Neural cell (in vitro differentiated cells): ENCODE measurements around the gene MAMSTR. TPM values are rescaled to one million over a fixed set of nuclear protein-coding genes. Genes with fewer than 3 reads are reported as not detected.

Experiments
- H2AFZ ChIP-seq: fragments of 200-600, 300-800 bp; sonication (generic), shearing (Covaris generic); 2 replicates; pipeline ENCODE4 v1.6.0; 2014; ENCODE audit warnings: low read depth, mild to moderate bottlenecking, antibody characterized with exemption, low read length, moderate library complexity
- H3F3A ChIP-seq: fragments of 200-600 bp; shearing (Covaris generic); 2 replicates; pipeline ENCODE4 v1.6.1; 2016; ENCODE audit warnings: mild to moderate bottlenecking, moderate library complexity, mixed read lengths, antibody characterized with exemption, low read length; ENCODE audit not compliant: insufficient read depth, poor library complexity, severe bottlenecking
- H3K27ac ChIP-seq: fragments of 200-600, 300-800 bp; sonication (generic), shearing (Covaris generic); 2 replicates; pipeline ENCODE4 v1.5.1; 2014; ENCODE audit warnings: mild to moderate bottlenecking, low read length, moderate library complexity
- H3K27me3 ChIP-seq: fragments of 300-800, 200-600 bp; sonication (generic), shearing (Covaris generic); 2 replicates; pipeline ENCODE4 v1.6.0; 2014; ENCODE audit warnings: mild to moderate bottlenecking, low read depth, low read length, moderate library complexity; ENCODE audit not compliant: insufficient read depth
- H3K36me3 ChIP-seq: fragments of 300-800, 200-600 bp; sonication (generic), shearing (Covaris generic); 2 replicates; pipeline ENCODE4 v1.5.1; 2014; ENCODE audit warnings: mild to moderate bottlenecking, antibody characterized with exemption, low read length, moderate library complexity; ENCODE audit not compliant: insufficient read depth
- H3K4me2 ChIP-seq: fragments of 300-800, 200-600 bp; sonication (generic), shearing (Covaris generic); 2 replicates; pipeline ENCODE4 v1.6.0; 2014; ENCODE audit warnings: mild to moderate bottlenecking, low read length
- H3K4me3 ChIP-seq: fragments of 300-800, 200-600 bp; sonication (generic), shearing (Covaris generic); 2 replicates; pipeline ENCODE4 v1.5.1; 2014; ENCODE audit warnings: mild to moderate bottlenecking, low read length, moderate library complexity
- H3K79me2 ChIP-seq: fragments of 200-600 bp; shearing (Covaris generic); replicated peaks from 2 replicates; pipeline ENCODE4 v1.6.0; 2014; ENCODE audit warnings: mild to moderate bottlenecking, low read length, moderate library complexity; ENCODE audit not compliant: insufficient read depth
- H3K9ac ChIP-seq: fragments of 300-800, 200-600 bp; sonication (generic), shearing (Covaris generic); 2 replicates; pipeline ENCODE4 v1.6.1; 2016; ENCODE audit warnings: mild to moderate bottlenecking, low read length, mixed read lengths
- H3K9me2 ChIP-seq: fragments of 200-600 bp; shearing (Covaris generic); 2 replicates; pipeline ENCODE4 v1.6.1; 2016; ENCODE audit warnings: mild to moderate bottlenecking, low read length, mixed read lengths; ENCODE audit not compliant: insufficient read depth
- H3K9me3 ChIP-seq: fragments of 200-600, 300-800 bp; sonication (generic), shearing (Covaris generic); 2 replicates; pipeline ENCODE4 v1.6.1; 2016; ENCODE audit warnings: mild to moderate bottlenecking, mixed run types, low read length, moderate library complexity, mixed read lengths
- H4K20me1 ChIP-seq: fragments of 200-600 bp; shearing (Covaris generic); 2 replicates; pipeline ENCODE4 v1.6.1; 2016; ENCODE audit warnings: mild to moderate bottlenecking, mixed run types; ENCODE audit not compliant: insufficient read depth
- EP300 ChIP-seq: fragments of 450-650 bp; conservative IDR thresholded peaks from 2 replicates; pipeline ENCODE4 v1.6.1; 2014; ENCODE audit warnings: antibody characterized with exemption, mild to moderate bottlenecking, moderate library complexity; ENCODE audit not compliant: poor library complexity, severe bottlenecking
- EZH2 ChIP-seq: fragments of 200-600, 300-800 bp; shearing (Covaris generic), sonication (generic); IDR thresholded peaks from 2 replicates; pipeline ENCODE4 v1.6.1; 2014; ENCODE audit warnings: antibody characterized with exemption, low read length, borderline replicate concordance, mild to moderate bottlenecking; ENCODE audit not compliant: insufficient read depth, poor library complexity, severe bottlenecking
- MXI1 ChIP-seq: fragments of 450-650 bp; conservative IDR thresholded peaks from 2 replicates; pipeline ENCODE4 v1.6.1; 2014; ENCODE audit warnings: antibody characterized with exemption, mild to moderate bottlenecking; ENCODE audit not compliant: poor library complexity, severe bottlenecking
- POLR2AphosphoS5 ChIP-seq: IDR thresholded peaks from 2 replicates; pipeline ENCODE4 v1.6.1; 2012
- RAD21 ChIP-seq: fragments of 450-650 bp; conservative IDR thresholded peaks from 2 replicates; pipeline ENCODE4 v1.6.1; 2014; ENCODE audit warnings: antibody characterized with exemption, mild to moderate bottlenecking, moderate library complexity
- SMC3 ChIP-seq: fragments of 450-650 bp; conservative IDR thresholded peaks from 2 replicates; pipeline ENCODE4 v1.6.1; 2014; ENCODE audit warnings: antibody characterized with exemption, mild to moderate bottlenecking, moderate library complexity; ENCODE audit not compliant: poor library complexity
- TAF1 ChIP-seq: IDR thresholded peaks from 2 replicates; pipeline ENCODE4 v1.6.1; 2012; ENCODE audit warnings: low read depth
- polyA plus RNA-seq: library from polyadenylated mRNA; depleted of rRNA; stranded (reverse); fragments of >200 nt; gene quantifications from 2 replicates; pipeline ENCODE4 v1.2.3, GENCODE V29; 2014
- TF ChIP-seq, protein P1 (sequence below): fragments of 450-650 bp; IDR thresholded peaks from 2 replicates; pipeline ENCODE4 v1.5.1; 2014; ENCODE audit warnings: antibody characterized with exemption, mild to moderate bottlenecking, moderate library complexity; ENCODE audit not compliant: poor library complexity, severe bottlenecking
- TF ChIP-seq, protein P2 (sequence below): IDR thresholded peaks from 2 replicates; pipeline ENCODE4 v1.6.1; 2012; ENCODE audit warnings: borderline replicate concordance

The MAMSTR gene
- polyA plus RNA-seq, 1 donor from 2014 or later = 0.36 TPM

DNA sequence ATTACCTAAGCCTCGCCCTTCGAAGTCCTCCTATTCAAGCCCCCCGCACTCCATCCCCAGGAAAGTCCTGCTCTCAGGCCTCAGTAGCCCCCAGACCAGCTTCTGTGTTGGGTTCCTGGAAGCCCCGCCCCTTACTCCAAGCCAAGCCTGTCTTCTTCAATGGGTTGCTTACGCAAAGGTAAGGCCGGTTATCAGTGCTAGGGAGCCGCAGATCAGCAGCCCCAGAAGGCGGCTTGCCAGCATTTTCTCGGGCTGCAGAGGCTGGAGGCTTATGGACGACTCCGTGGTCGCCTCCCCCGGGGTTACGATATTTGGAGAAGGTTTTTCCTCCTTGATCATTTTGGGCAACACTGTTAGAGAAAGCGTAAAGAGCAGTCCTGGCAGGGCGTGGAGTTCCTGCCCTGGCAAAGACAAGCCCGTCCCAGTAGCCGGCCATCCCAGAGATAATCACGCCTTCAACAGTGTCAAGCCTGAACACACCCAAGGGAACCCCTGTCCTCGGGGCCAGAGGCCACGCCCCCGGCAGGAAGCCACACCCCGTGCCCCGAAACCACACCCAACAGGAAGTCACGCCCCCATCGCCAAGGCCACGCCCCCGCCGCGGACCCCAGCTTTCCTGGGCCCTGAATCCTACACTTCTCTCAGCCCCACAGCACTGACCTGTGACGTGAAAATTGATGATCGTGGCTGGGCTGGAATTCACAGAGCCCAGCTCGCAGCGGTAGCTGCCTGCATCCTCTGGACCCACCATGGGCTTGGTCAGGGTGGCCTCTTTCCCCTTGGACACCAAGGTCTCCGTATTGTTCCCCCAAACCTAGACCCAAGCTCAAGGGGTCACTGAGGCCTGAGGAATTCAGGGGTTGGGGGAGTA is 21.8 kb upstream of the MAMSTR start:
- Histone ChIP-seq H3K4me3 (no peak overlapping the region), H3K9ac (no peak overlapping the region), H3K27me3 (peaks cover 6% of the 10 kb centered on the region), H3K4me2 (no peak overlapping the region), H3K79me2 (no peaks in the 10 kb centered on the region), H4K20me1 (no peaks in the 10 kb centered on the region), H2AFZ (no peak overlapping the region), H3K9me3 (no peaks in the 10 kb centered on the region), H3F3A (no peaks in the 10 kb centered on the region), H3K36me3 (no peaks in the 10 kb centered on the region), H3K9me2 (no peaks in the 10 kb centered on the region), H3K27ac (no peak overlapping the region)
- no peak for TF ChIP-seq EZH2

DNA sequence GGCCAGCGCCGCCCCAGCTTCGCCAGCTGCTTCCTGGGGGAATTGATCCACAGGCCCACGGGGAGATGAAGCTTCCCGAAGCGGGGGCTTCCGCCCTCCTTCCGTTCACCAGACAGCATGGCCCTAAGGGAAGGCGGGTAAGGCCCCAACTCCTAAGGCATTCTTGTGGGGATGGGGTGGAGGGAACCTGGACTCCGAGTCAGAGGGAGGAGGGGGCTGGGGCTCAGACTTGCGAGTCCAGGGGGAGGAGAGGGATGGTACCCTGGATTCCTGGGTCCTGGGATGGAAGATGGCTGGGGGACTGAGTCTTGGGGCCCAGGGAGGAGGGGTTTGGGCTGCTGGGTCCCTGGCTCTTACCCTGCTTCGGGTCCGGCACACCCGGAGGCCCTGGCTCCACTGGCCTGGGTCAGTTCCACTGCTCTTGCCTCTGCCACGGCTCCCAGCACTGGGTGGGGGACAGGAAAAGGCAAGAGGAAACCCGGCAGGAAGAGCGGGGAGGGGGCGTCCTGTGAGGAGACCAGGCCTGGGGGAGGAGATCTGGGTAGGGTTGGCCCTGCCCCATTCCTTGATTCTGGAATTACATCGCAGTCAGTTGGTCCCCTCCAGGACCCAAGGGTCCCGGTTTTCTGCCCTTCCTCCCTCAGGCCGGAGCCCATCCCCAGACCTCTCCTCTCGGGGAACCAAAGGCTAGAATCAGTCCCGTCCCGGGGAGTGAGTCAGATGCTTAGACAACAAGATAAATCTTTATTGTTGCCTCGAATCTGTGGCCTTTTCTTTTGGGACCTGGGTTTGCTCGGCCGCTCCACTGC is 20.8 kb upstream of the MAMSTR start, which contains the start of gene RASIP1:
Gene RASIP1, minus strand, starts transcription at position 447 of the 809 bp plus-strand sequence. Its CDS starts 328 bp downstream, at position 119.
- Histone ChIP-seq H3K9me3 (no peaks in the 10 kb centered on the region), H3K4me3 (peak within 1 kb of the TSS; percentile 67), H3K4me2 (no peak within 1 kb of the TSS), H3F3A (no peaks in the 10 kb centered on the region), H3K9ac (peak within 1 kb of the TSS; percentile 67), H3K27me3 (peaks cover 7% of the 10 kb centered on the region), H3K27ac (no peak within 1 kb of the TSS), H2AFZ (no peak within 1 kb of the TSS), H3K9me2 (no peaks in the 10 kb centered on the region), H4K20me1 (no peaks in the 10 kb centered on the region), H3K79me2 (no peaks in the 10 kb centered on the region), H3K36me3 (no peaks in the 10 kb centered on the region)
- TF ChIP-seq SMC3 = no peak
- TF ChIP-seq MXI1 = no peak
- TF ChIP-seq RAD21 = no peak
- TF ChIP-seq, protein P1, sequence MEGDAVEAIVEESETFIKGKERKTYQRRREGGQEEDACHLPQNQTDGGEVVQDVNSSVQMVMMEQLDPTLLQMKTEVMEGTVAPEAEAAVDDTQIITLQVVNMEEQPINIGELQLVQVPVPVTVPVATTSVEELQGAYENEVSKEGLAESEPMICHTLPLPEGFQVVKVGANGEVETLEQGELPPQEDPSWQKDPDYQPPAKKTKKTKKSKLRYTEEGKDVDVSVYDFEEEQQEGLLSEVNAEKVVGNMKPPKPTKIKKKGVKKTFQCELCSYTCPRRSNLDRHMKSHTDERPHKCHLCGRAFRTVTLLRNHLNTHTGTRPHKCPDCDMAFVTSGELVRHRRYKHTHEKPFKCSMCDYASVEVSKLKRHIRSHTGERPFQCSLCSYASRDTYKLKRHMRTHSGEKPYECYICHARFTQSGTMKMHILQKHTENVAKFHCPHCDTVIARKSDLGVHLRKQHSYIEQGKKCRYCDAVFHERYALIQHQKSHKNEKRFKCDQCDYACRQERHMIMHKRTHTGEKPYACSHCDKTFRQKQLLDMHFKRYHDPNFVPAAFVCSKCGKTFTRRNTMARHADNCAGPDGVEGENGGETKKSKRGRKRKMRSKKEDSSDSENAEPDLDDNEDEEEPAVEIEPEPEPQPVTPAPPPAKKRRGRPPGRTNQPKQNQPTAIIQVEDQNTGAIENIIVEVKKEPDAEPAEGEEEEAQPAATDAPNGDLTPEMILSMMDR = no peak
- no peak for TF ChIP-seq EP300
- no peak for TF ChIP-seq TAF1
- TF ChIP-seq, protein P2, sequence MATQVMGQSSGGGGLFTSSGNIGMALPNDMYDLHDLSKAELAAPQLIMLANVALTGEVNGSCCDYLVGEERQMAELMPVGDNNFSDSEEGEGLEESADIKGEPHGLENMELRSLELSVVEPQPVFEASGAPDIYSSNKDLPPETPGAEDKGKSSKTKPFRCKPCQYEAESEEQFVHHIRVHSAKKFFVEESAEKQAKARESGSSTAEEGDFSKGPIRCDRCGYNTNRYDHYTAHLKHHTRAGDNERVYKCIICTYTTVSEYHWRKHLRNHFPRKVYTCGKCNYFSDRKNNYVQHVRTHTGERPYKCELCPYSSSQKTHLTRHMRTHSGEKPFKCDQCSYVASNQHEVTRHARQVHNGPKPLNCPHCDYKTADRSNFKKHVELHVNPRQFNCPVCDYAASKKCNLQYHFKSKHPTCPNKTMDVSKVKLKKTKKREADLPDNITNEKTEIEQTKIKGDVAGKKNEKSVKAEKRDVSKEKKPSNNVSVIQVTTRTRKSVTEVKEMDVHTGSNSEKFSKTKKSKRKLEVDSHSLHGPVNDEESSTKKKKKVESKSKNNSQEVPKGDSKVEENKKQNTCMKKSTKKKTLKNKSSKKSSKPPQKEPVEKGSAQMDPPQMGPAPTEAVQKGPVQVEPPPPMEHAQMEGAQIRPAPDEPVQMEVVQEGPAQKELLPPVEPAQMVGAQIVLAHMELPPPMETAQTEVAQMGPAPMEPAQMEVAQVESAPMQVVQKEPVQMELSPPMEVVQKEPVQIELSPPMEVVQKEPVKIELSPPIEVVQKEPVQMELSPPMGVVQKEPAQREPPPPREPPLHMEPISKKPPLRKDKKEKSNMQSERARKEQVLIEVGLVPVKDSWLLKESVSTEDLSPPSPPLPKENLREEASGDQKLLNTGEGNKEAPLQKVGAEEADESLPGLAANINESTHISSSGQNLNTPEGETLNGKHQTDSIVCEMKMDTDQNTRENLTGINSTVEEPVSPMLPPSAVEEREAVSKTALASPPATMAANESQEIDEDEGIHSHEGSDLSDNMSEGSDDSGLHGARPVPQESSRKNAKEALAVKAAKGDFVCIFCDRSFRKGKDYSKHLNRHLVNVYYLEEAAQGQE = no peak
- TF ChIP-seq POLR2AphosphoS5 = no peak
